ENCODE measurements around the gene CIART. TPM values are rescaled to one million over a fixed set of nuclear protein-coding genes. Genes with fewer than 3 reads are reported as not detected.
A peak's percentile ranks its signal among the peaks of the same experiment; 100 is the strongest.

Gene CIART
- total and polyA plus RNA-seq, 4 donors = 4.3 to 14.7 (median 12.6) TPM

DNA sequence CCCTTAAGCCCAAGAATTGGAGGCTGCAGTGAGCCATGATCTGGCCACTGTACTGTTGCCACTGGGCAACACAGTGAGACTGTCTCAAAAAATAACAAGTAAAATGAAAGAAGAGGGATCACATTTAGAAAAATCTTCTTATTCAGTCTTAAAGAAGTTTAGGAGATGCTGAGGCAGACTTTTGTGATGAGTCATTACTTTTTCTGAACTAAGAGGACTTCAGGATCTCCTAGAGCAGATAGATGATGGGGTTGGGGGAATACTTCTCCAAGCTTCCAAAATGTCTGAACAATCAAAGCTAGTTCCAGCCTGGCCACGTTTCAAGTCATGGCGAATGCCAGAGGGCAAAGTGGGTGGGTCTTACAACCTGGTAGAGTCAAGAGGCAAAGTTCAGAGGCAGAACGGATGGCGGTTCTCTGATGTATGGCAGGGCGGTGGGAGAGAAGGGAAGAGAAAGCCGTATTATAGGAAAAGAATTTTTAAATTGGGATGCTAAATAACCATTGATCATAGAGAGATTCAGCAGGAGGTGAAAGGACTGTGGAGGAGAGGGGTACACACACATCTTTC is 2.1 kb upstream of the CIART start:
- H3K27me3 ChIP-seq (ENCODE audit: control insufficient read depth, insufficient read depth, low read length) = no peaks in the 10 kb centered on the region
- no peaks in the 10 kb centered on the region for H3K9me3 ChIP-seq (ENCODE audit: control insufficient read depth, insufficient read depth, low read length)
- no peak overlapping the region for H3K4me3 ChIP-seq (ENCODE audit: low read depth, low read length)
- WGBS (ENCODE audit: insufficient coverage) = 55% methylated on average over 5 of the region's 6 CpGs
- peaks cover 20% of the 10 kb centered on the region for H3K4me1 ChIP-seq (ENCODE audit: control insufficient read depth, insufficient read depth, low read length)
- H3K36me3 ChIP-seq (ENCODE audit: control insufficient read depth, insufficient read depth, low read length) = peaks cover 2% of the 10 kb centered on the region
- no peak overlapping the region for H3K27ac ChIP-seq (ENCODE audit: low read depth, low read length)
- DNase-seq (ENCODE audit: low read depth in 4 of 6, low spot score in 6 of 6) = no peak

DNA sequence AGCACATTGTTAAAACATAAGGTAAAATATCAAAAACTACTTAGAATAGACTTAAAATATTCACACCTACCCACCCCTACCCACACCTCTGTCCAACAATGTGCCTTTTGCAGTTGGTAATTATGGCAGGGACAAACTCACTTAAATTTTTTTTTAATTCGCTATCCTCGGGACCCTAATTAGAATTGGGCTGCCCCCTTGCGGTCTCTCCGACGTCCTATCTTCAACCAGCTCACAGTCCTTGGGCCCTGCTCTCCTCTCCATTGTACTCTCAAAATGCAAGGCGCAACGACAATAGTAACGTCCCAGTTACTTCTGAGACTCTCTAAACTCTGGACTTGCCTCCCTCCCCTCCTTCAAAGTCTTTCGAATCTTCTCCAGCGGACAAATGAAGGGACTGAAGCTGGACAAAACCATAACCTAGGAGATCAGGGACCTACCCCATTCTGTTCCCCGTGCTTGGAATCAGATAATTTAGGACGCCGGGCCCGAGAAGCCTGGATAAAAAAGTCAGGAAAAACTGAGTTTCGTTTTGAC is 1.1 kb upstream of the CIART start:
- Histone ChIP-seq H3K9me3 (ENCODE audit: control insufficient read depth, insufficient read depth, low read length) (no peaks in the 10 kb centered on the region), H3K4me1 (ENCODE audit: control insufficient read depth, insufficient read depth, low read length) (peaks cover 20% of the 10 kb centered on the region), H3K36me3 (ENCODE audit: control insufficient read depth, insufficient read depth, low read length) (peaks cover 6% of the 10 kb centered on the region), H3K27me3 (ENCODE audit: control insufficient read depth, insufficient read depth, low read length) (no peaks in the 10 kb centered on the region), H3K27ac (ENCODE audit: low read depth, low read length) (peak overlapping the region; percentile 83), H3K4me3 (ENCODE audit: low read depth, low read length) (peak overlapping the region; percentile 84)
- 0% methylated on average over 15 of the region's 15 CpGs for WGBS (ENCODE audit: insufficient coverage)
- peak in 3 of 6 donors; percentile 38 to 89 (median 86) for DNase-seq (ENCODE audit: low read depth in 4 of 6, low spot score in 6 of 6)

DNA sequence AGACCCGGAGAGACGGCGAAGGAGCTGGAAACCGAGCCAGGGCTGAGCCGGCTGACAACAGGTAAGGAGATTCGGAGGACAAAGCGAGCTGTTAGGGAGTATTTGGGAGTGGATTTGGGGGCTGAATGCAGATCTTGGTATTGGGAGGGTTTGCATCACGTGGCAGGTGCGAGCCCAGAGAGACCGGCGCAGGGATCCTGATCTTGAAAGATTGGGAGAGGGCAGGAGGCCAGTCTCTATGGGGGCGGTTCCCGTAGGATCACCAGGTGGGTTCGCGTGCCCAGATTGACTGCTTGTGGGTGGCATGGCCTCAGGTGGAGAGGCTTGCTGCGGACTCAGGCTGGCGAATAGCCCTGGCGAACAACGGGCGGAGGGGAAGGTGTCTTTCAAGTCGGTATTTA is 204 bp downstream of the CIART start:
- WGBS (ENCODE audit: insufficient coverage) = under 1% methylated on average over 21 of the region's 21 CpGs
- peak in 1 of 6 donors; percentile 49 for DNase-seq (ENCODE audit: low read depth in 4 of 6, low spot score in 6 of 6)
- Histone ChIP-seq H3K27ac (ENCODE audit: low read depth, low read length) (peak overlapping the region; percentile 73), H3K4me1 (ENCODE audit: control insufficient read depth, insufficient read depth, low read length) (peaks cover 20% of the 10 kb centered on the region), H3K9me3 (ENCODE audit: control insufficient read depth, insufficient read depth, low read length) (no peaks in the 10 kb centered on the region), H3K4me3 (ENCODE audit: low read depth, low read length) (peak overlapping the region; percentile 84), H3K36me3 (ENCODE audit: control insufficient read depth, insufficient read depth, low read length) (peaks cover 15% of the 10 kb centered on the region), H3K27me3 (ENCODE audit: control insufficient read depth, insufficient read depth, low read length) (no peaks in the 10 kb centered on the region)

DNA sequence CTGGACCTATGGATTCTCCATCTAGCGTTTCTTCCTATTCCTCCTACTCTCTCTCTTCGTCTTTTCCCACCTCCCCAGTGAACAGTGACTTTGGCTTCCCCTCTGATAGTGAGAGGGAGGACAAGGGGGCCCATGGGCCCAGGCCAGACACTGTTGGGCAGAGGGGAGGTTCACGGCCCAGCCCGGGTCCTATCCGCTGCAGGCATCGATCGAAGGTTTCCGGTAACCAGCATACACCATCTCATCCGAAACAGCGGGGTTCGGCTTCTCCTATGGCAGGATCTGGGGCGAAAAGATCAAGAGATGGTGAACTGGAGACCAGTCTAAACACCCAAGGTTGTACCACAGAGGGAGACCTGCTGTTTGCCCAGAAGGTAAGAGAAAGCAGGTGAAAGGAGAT is 906 bp downstream of the CIART start:
- Histone ChIP-seq H3K4me1 (ENCODE audit: control insufficient read depth, insufficient read depth, low read length) (peaks cover 20% of the 10 kb centered on the region), H3K4me3 (ENCODE audit: low read depth, low read length) (peak overlapping the region; percentile 84), H3K36me3 (ENCODE audit: control insufficient read depth, insufficient read depth, low read length) (peaks cover 15% of the 10 kb centered on the region), H3K27me3 (ENCODE audit: control insufficient read depth, insufficient read depth, low read length) (no peaks in the 10 kb centered on the region), H3K27ac (ENCODE audit: low read depth, low read length) (no peak overlapping the region), H3K9me3 (ENCODE audit: control insufficient read depth, insufficient read depth, low read length) (no peaks in the 10 kb centered on the region)
- DNase-seq (ENCODE audit: low read depth in 4 of 6, low spot score in 6 of 6) = no peak
- 88% methylated on average over 4 of the region's 12 CpGs for WGBS (ENCODE audit: insufficient coverage)

DNA sequence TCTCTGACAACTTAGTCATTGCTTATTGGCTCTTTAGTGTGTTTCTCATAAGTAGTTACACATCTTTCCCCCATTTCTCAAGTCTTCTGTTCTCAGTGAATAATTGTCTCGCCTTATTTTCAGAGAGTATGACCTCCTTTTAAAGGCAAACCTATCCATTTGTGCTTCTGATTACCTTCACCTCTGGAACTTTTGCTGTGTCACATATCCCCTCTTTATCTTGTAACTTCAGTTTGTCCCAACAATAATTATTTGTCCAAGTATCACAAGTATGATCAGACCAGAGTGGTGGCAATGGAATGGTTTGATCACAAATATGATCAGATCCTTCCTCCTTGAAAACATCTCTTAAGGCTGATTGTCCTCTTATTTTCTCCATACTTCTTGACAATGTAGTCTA is 6.0 kb downstream of the CIART start:
- Histone ChIP-seq H3K36me3 (ENCODE audit: control insufficient read depth, insufficient read depth, low read length) (peaks cover 13% of the 10 kb centered on the region), H3K9me3 (ENCODE audit: control insufficient read depth, insufficient read depth, low read length) (no peaks in the 10 kb centered on the region), H3K4me1 (ENCODE audit: control insufficient read depth, insufficient read depth, low read length) (peaks cover 1% of the 10 kb centered on the region), H3K27me3 (ENCODE audit: control insufficient read depth, insufficient read depth, low read length) (no peaks in the 10 kb centered on the region), H3K4me3 (ENCODE audit: low read depth, low read length) (no peak overlapping the region), H3K27ac (ENCODE audit: low read depth, low read length) (no peak overlapping the region)
- no peak for DNase-seq (ENCODE audit: low read depth in 4 of 6, low spot score in 6 of 6)
- 89% methylated on average over 1 of the region's 1 CpG for WGBS (ENCODE audit: insufficient coverage)

DNA sequence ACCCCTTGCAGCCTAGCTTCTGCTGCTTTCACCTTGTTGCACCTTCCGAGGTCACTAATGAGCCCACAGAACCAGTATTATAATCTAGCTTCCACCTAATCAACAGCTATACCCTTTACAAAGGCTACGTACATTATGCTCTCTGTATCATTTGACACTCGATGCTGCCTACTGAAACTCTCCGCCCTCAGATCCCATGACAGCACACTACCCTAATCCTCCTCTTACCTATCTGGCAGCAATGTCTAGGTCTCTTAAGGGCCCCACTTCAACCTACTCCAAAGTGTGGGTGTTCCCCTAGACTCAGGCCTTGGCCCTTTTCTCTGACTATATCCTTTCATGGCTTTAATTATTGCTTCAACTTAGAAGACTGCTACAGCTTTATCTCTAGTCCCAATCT is 6.5 kb downstream of the CIART start:
- H3K36me3 ChIP-seq (ENCODE audit: control insufficient read depth, insufficient read depth, low read length) = peaks cover 13% of the 10 kb centered on the region
- no peaks in the 10 kb centered on the region for H3K9me3 ChIP-seq (ENCODE audit: control insufficient read depth, insufficient read depth, low read length)
- H3K4me3 ChIP-seq (ENCODE audit: low read depth, low read length) = no peak overlapping the region
- no peak overlapping the region for H3K27ac ChIP-seq (ENCODE audit: low read depth, low read length)
- H3K4me1 ChIP-seq (ENCODE audit: control insufficient read depth, insufficient read depth, low read length) = no peaks in the 10 kb centered on the region
- no peaks in the 10 kb centered on the region for H3K27me3 ChIP-seq (ENCODE audit: control insufficient read depth, insufficient read depth, low read length)
- 87% methylated on average over 4 of the region's 4 CpGs for WGBS (ENCODE audit: insufficient coverage)
- DNase-seq (ENCODE audit: low read depth in 4 of 6, low spot score in 6 of 6) = no peak

DNA sequence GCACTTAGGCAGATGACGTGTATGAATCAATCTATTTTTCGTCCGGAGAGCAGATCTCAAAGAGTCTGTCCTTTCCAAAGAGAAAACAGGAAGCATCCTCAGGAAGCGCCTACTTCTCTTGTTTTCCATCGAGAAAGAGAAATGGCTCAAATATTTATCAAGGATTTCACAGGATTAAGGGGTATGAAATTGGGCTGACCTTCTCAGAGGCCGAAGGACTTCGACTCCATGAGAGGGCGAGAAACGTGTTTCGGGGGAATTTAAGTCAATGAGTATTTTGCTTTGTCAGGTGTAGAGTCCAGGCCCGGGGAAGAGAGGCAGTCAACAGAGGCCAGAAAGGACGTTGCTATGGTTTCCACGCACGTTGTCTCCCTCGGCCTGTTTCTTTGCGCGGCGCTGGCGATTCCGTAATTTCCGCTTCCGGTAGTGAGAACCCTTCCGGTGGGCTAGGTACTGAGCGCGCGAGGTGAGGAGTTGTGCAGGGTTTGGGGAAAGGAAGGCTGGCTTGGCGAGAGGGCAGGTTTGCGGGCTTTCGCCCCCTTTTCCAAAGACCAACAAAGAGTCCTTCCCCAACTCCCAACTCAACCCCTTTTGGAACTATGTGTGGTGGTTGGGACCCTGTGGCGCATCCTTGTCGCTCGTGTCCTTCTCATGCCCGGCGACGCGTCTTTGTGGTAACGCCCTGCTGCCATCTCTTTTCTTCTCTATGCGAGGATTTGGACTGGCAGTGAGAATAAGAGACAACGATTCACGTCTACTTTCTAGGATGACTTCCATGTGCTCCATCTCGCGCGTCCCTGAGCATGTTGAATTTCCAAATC is 11.3 kb downstream of the CIART start, which contains the start of gene MRPS21:
Gene MRPS21, plus strand, starts transcription at position 429 of the 821 bp plus-strand sequence. CDS start 506 bp downstream, outside the sequence.
- Histone ChIP-seq H3K9me3 (ENCODE audit: control insufficient read depth, insufficient read depth, low read length) (no peaks in the 10 kb centered on the region), H3K27me3 (ENCODE audit: control insufficient read depth, insufficient read depth, low read length) (no peaks in the 10 kb centered on the region), H3K4me1 (ENCODE audit: control insufficient read depth, insufficient read depth, low read length) (peaks cover 10% of the 10 kb centered on the region), H3K27ac (ENCODE audit: low read depth, low read length) (peak within 1 kb of the TSS; percentile 75), H3K36me3 (ENCODE audit: control insufficient read depth, insufficient read depth, low read length) (peaks cover 3% of the 10 kb centered on the region), H3K4me3 (ENCODE audit: low read depth, low read length) (peak within 1 kb of the TSS; percentile 87)
- DNase-seq (ENCODE audit: low read depth in 4 of 6, low spot score in 6 of 6) = peak; percentile 91 to 99 (median 94)
- 4% methylated on average over 26 of the region's 43 CpGs for WGBS (ENCODE audit: insufficient coverage)

DNA sequence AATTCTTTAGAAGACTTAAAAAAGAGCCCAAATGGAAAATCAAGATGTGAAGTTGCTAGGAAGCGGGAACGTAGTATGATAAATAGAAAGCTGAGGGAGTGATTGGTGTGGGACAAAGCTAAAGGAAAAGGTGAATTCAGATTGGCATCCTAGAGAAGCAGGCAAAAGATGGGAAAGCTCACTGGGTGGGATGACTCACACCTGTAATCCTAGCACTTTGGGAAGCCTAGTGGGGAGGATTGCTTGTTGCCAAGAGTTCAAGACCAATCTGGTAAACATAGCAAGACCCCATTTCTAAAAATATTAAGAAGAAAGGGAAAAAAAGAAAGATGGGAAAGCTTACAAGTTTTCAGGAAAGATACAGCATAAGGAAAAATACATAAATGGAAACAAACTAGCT is 13.1 kb downstream of the CIART start:
- Histone ChIP-seq H3K9me3 (ENCODE audit: control insufficient read depth, insufficient read depth, low read length) (no peaks in the 10 kb centered on the region), H3K4me3 (ENCODE audit: low read depth, low read length) (no peak overlapping the region), H3K27me3 (ENCODE audit: control insufficient read depth, insufficient read depth, low read length) (no peaks in the 10 kb centered on the region), H3K27ac (ENCODE audit: low read depth, low read length) (no peak overlapping the region), H3K4me1 (ENCODE audit: control insufficient read depth, insufficient read depth, low read length) (peaks cover 10% of the 10 kb centered on the region), H3K36me3 (ENCODE audit: control insufficient read depth, insufficient read depth, low read length) (peaks cover 12% of the 10 kb centered on the region)
- WGBS (ENCODE audit: insufficient coverage) = 96% methylated on average over 2 of the region's 2 CpGs
- no peak for DNase-seq (ENCODE audit: low read depth in 4 of 6, low spot score in 6 of 6)

DNA sequence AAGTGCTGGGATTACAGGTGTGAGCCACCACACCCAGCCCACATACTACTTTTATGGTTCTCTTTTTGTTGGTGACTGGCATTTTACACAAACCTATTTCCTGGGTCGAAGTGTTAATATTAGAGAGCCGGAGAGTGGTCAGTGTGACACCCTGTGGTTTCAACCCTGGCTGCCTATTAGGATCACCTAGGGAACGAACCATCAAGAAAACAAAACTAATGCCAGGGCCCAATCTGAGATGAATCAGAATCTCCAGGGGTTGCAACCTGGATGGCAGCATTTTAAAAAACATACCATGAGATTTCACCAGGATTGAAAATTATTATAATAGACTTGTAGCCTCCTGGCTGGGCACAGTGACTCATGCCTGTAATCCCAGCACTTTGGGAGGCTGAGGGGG is 17.4 kb downstream of the CIART start:
- peaks cover 5% of the 10 kb centered on the region for H3K4me1 ChIP-seq (ENCODE audit: control insufficient read depth, insufficient read depth, low read length)
- 100% methylated on average over 2 of the region's 3 CpGs for WGBS (ENCODE audit: insufficient coverage)
- no peak overlapping the region for H3K27ac ChIP-seq (ENCODE audit: low read depth, low read length)
- no peaks in the 10 kb centered on the region for H3K27me3 ChIP-seq (ENCODE audit: control insufficient read depth, insufficient read depth, low read length)
- peaks cover 33% of the 10 kb centered on the region for H3K36me3 ChIP-seq (ENCODE audit: control insufficient read depth, insufficient read depth, low read length)
- no peak overlapping the region for H3K4me3 ChIP-seq (ENCODE audit: low read depth, low read length)
- DNase-seq (ENCODE audit: low read depth in 4 of 6, low spot score in 6 of 6) = no peak
- no peaks in the 10 kb centered on the region for H3K9me3 ChIP-seq (ENCODE audit: control insufficient read depth, insufficient read depth, low read length)

All from spinal cord (tissue), 10 donors.